H9 (cell line): ENCODE measurements around the gene CORO2B. TPM values are rescaled to one million over a fixed set of nuclear protein-coding genes. Genes with fewer than 3 reads are reported as not detected.

Experiments used
- DNase-seq: peaks from one replicate; pipeline ENCODE4 v3.0.0-alpha.2; 2017
- H2AFZ ChIP-seq: one replicate; pipeline ENCODE4 v1.6.1; 2013; ENCODE audit warnings: mild to moderate bottlenecking, low read length, control low read depth, moderate library complexity
- H2AK5ac ChIP-seq: 2 replicates; pipeline ENCODE4 v1.6.1; 2013; ENCODE audit warnings: low read length, control low read depth, mixed read lengths; ENCODE audit not compliant: insufficient read length
- H2BK120ac ChIP-seq: one replicate; pipeline ENCODE4 v1.6.1; 2013; ENCODE audit warnings: low read depth, mild to moderate bottlenecking, low read length, control low read depth, inconsistent platforms; ENCODE audit not compliant: poor library complexity, severe bottlenecking
- H2BK12ac ChIP-seq: 2 replicates; pipeline ENCODE4 v1.6.1; 2013; ENCODE audit warnings: low read length, control low read depth, mixed read lengths, low read depth; ENCODE audit not compliant: insufficient read length
- H2BK15ac ChIP-seq: 2 replicates; pipeline ENCODE4 v1.6.1; 2013; ENCODE audit warnings: low read depth, low read length, control low read depth
- H2BK20ac ChIP-seq: one replicate; pipeline ENCODE4 v1.6.1; 2013; ENCODE audit warnings: low read depth, mild to moderate bottlenecking, low read length, control low read depth, inconsistent platforms; ENCODE audit not compliant: poor library complexity, severe bottlenecking
- H2BK5ac ChIP-seq: 2 replicates; pipeline ENCODE4 v1.6.1; 2013; ENCODE audit warnings: low read length, control low read depth, mixed read lengths; ENCODE audit not compliant: insufficient read length
- H3K14ac ChIP-seq: 2 replicates; pipeline ENCODE4 v1.6.1; 2013; ENCODE audit warnings: low read length, control low read depth; ENCODE audit not compliant: insufficient read depth
- H3K18ac ChIP-seq: 2 replicates; pipeline ENCODE4 v1.6.1; 2013; ENCODE audit warnings: low read depth, mild to moderate bottlenecking, mixed read lengths, low read length, control low read depth; ENCODE audit not compliant: insufficient read length
- H3K23ac ChIP-seq: 2 replicates; pipeline ENCODE4 v1.6.1; 2013; ENCODE audit warnings: low read length, control low read depth, mixed read lengths, low read depth; ENCODE audit not compliant: insufficient read length
- H3K23me2 ChIP-seq: 2 replicates; pipeline ENCODE4 v1.6.1; 2013; ENCODE audit warnings: low read depth, mild to moderate bottlenecking, mixed read lengths, low read length, control low read depth; ENCODE audit not compliant: insufficient read length, poor library complexity, severe bottlenecking
- H3K27ac ChIP-seq: 2 replicates; pipeline ENCODE4 v1.5.1; 2013; ENCODE audit warnings: low read length, control low read depth, mixed read lengths, low read depth; ENCODE audit not compliant: insufficient read length
- H3K27me3 ChIP-seq: 2 replicates; pipeline ENCODE4 v1.6.1; 2013; ENCODE audit warnings: low read length, control low read depth, inconsistent platforms; ENCODE audit not compliant: insufficient read depth
- H3K4ac ChIP-seq: 2 replicates; pipeline ENCODE4 v1.6.1; 2013; ENCODE audit warnings: low read depth, mild to moderate bottlenecking, control low read depth, inconsistent platforms, low read length, moderate library complexity
- H3K4me1 ChIP-seq: 2 replicates; pipeline ENCODE4 v1.6.1; 2013; ENCODE audit warnings: low read length, control low read depth, inconsistent platforms; ENCODE audit not compliant: insufficient read depth
- H3K4me2 ChIP-seq: 2 replicates; pipeline ENCODE4 v1.6.1; 2013; ENCODE audit warnings: low read length, control low read depth, mixed read lengths; ENCODE audit not compliant: insufficient read length, insufficient read depth
- H3K56ac ChIP-seq: 2 replicates; pipeline ENCODE4 v1.6.1; 2013; ENCODE audit warnings: low read depth, mild to moderate bottlenecking, mixed read lengths, low read length, control low read depth; ENCODE audit not compliant: insufficient read length
- H3K79me1 ChIP-seq: 2 replicates; pipeline ENCODE4 v1.6.1; 2013; ENCODE audit warnings: low read depth, mild to moderate bottlenecking, moderate library complexity, low read length, control low read depth, inconsistent platforms; ENCODE audit not compliant: insufficient read depth, poor library complexity, severe bottlenecking
- H3K79me2 ChIP-seq: 2 replicates; pipeline ENCODE4 v1.6.1; 2013; ENCODE audit warnings: low read length, control low read depth, inconsistent platforms; ENCODE audit not compliant: insufficient read depth
- H3K9ac ChIP-seq: 2 replicates; pipeline ENCODE4 v1.6.1; 2013; ENCODE audit warnings: low read length, control low read depth, mixed read lengths; ENCODE audit not compliant: insufficient read length; ENCODE audit errors: extremely low read depth
- H3K9me3 ChIP-seq: one replicate; pipeline ENCODE4 v1.6.1; 2013; ENCODE audit warnings: low read depth, low read length, inconsistent platforms; ENCODE audit not compliant: control insufficient read depth
- H3T11ph ChIP-seq: one replicate; pipeline ENCODE4 v1.6.1; 2013; ENCODE audit warnings: mild to moderate bottlenecking, low read length, control low read depth, inconsistent platforms
- H4K20me1 ChIP-seq: one replicate; pipeline ENCODE4 v1.6.1; 2013; ENCODE audit not compliant: control insufficient read depth, insufficient read length, insufficient read depth
- H4K5ac ChIP-seq: 2 replicates; pipeline ENCODE4 v1.6.1; 2013; ENCODE audit warnings: low read depth, mild to moderate bottlenecking, mixed read lengths, low read length, control low read depth; ENCODE audit not compliant: insufficient read length
- H4K8ac ChIP-seq: replicated peaks from 2 replicates; pipeline ENCODE4 v1.6.1; 2013; ENCODE audit warnings: low read length, control low read depth, mixed read lengths, low read depth; ENCODE audit not compliant: insufficient read length
- H4K91ac ChIP-seq: 2 replicates; pipeline ENCODE4 v1.6.1; 2013; ENCODE audit warnings: low read depth, mild to moderate bottlenecking, moderate library complexity, mixed read lengths, low read length, control low read depth; ENCODE audit not compliant: insufficient read length
- H3K27ac Mint-ChIP-seq, 3 experiments: 2 replicates in 2 of 3; 3 replicates in 1 of 3; pipeline ENCODE4 v1.8.0; 2020 to 2021; ENCODE audit warnings: mixed read lengths in 3 of 3, mild to moderate bottlenecking in 1 of 3, moderate library complexity in 1 of 3
- H3K27me3 Mint-ChIP-seq: 2 replicates; pipeline ENCODE4 v1.8.0; 2021; ENCODE audit warnings: low read depth, mild to moderate bottlenecking, moderate library complexity, mixed read lengths
- H3K36me3 Mint-ChIP-seq, 3 experiments: 2 replicates in 2 of 3; 3 replicates in 1 of 3; pipeline ENCODE4 v1.8.0; 2020 to 2021; ENCODE audit warnings: low read depth in 3 of 3, mixed read lengths in 3 of 3; ENCODE audit not compliant: insufficient read depth in 1 of 3
- H3K4me1 Mint-ChIP-seq, 2 experiments: 2 replicates each; pipeline ENCODE4 v1.8.0; 2020; ENCODE audit warnings: mixed read lengths in 2 of 2
- H3K4me3 Mint-ChIP-seq, 2 experiments: 2 replicates in 1 of 2; 3 replicates in 1 of 2; pipeline ENCODE4 v1.8.0; 2020 to 2021; ENCODE audit warnings: mild to moderate bottlenecking in 2 of 2, mixed read lengths in 2 of 2, moderate library complexity in 1 of 2
- H3K9me3 Mint-ChIP-seq, 2 experiments: 2 replicates in 1 of 2; 3 replicates in 1 of 2; pipeline ENCODE4 v1.8.0; 2020; ENCODE audit warnings: mild to moderate bottlenecking in 2 of 2, mixed read lengths in 2 of 2, moderate library complexity in 1 of 2
- CTCF ChIP-seq: fragments of 200-600 bp; sonication (generic); conservative IDR thresholded peaks from 3 replicates; pipeline ENCODE4 v1.8.0; 2021; ENCODE audit warnings: antibody characterized with exemption, mild to moderate bottlenecking
- WGBS: extraction: QIAGEN DNeasy Blood & Tissue Kit; methylation state at CpG from one replicate; pipeline ENCODE4 v1.1.7; 2013; ENCODE audit warnings: missing lambda C conversion rate, low lambda C conversion rate, mixed read lengths; ENCODE audit not compliant: insufficient read length; ENCODE audit errors: extremely low coverage; 5-methylcytosine and 5-hydroxymethylcytosine counted together
- total RNA-seq: library from RNA; stranded (reverse); gene quantifications from 2 replicates; pipeline ENCODE4 v1.2.1, GENCODE V29; 2021

The CORO2B gene
- total RNA-seq, 1 experiment from 2014 or later: 3.1 TPM

- Histone ChIP-seq H4K91ac (no peak overlapping the region), H2BK120ac (no peak overlapping the region), H3T11ph (no peak overlapping the region), H3K14ac (no peak overlapping the region), H4K8ac (no peak overlapping the region), H4K20me1 (no peaks in the 10 kb centered on the region), H2BK12ac (no peak overlapping the region), H2AFZ (no peak overlapping the region), H3K23ac (no peak overlapping the region), H2AK5ac (no peak overlapping the region), H3K27ac (no peak overlapping the region), H3K23me2 (no peaks in the 10 kb centered on the region), H2BK5ac (no peak overlapping the region), H3K4me2 (no peak overlapping the region), H3K56ac (no peak overlapping the region), H3K4ac (no peak overlapping the region), H3K4me1 (peaks cover 6% of the 10 kb centered on the region; the same call in 1 of the 2 replicates), H3K18ac (no peak overlapping the region), H3K9ac (no peak overlapping the region), H3K79me1 (no peaks in the 10 kb centered on the region), H2BK20ac (no peak overlapping the region), H2BK15ac (no peak overlapping the region), H3K79me2 (no peaks in the 10 kb centered on the region), H3K9me3 (no peaks in the 10 kb centered on the region), H3K27me3 (no peaks in the 10 kb centered on the region), H4K5ac (no peak overlapping the region)
- WGBS: no CpG with 5 or more reads among the region's 16 CpGs
- no peaks in the 10 kb centered on the region for H3K9me3 Mint-ChIP-seq
- peaks cover 27 to 39% of the 10 kb centered on the region in 2 experiments for H3K4me1 Mint-ChIP-seq
- H3K4me3 Mint-ChIP-seq: no peak overlapping the region
- peaks cover 15% of the 10 kb centered on the region for H3K27me3 Mint-ChIP-seq
- no peak for DNase-seq
- peaks cover 0 to 4% (median 0%) of the 10 kb centered on the region in 3 experiments; a peak in 1 of 7 replicates for H3K36me3 Mint-ChIP-seq
- H3K27ac Mint-ChIP-seq: no peak overlapping the region
- TF ChIP-seq CTCF: no peak
These were observed 37.6 kb downstream of the CORO2B start for GRCh38 chr15:68616397-68616796.
